COLO829 (cell line): ENCODE measurements around the gene CREG1.

Experiments used
- DNase-seq: peaks from one replicate; pipeline ENCODE4 v3.0.0; 2012; ENCODE audit warnings: low spot score

Gene CREG1

GRCh38 chr1:167532375-167532774 lies 21.2 kb downstream of the CREG1 start:
- no peak for DNase-seq

GRCh38 chr1:167529829-167530474 lies 23.6 kb downstream of the CREG1 start:
- DNase-seq: no peak

GRCh38 chr1:167528057-167528728 lies 25.4 kb downstream of the CREG1 start:
- DNase-seq: no peak

GRCh38 chr1:167526667-167527383 lies 26.7 kb downstream of the CREG1 start:
- no peak for DNase-seq

- DNase-seq: no peak
Observed at GRCh38 chr1:167524651-167525050, 28.9 kb downstream of the CREG1 start.

GRCh38 chr1:167522246-167522645 lies 31.3 kb downstream of the CREG1 start:
- no peak for DNase-seq

GRCh38 chr1:167520711-167521206 lies 32.8 kb downstream of the CREG1 start:
- DNase-seq: no peak

GRCh38 chr1:167518331-167518700 lies 35.2 kb downstream of the CREG1 start, which contains the start of gene CD247:
TSS of gene CD247 (minus strand) at chr1:167518529. CDS start at chr1:167518465, 64 bp downstream.
- no peak for DNase-seq

GRCh38 chr1:167517535-167518330 lies 35.8 kb downstream of the CREG1 start:
- DNase-seq: no peak

- DNase-seq: no peak
Observed at GRCh38 chr1:167516404-167517388, 36.9 kb downstream of the CREG1 start.

GRCh38 chr1:167515893-167516321 lies 37.7 kb downstream of the CREG1 start:
- no peak for DNase-seq

- DNase-seq: no peak
Observed at GRCh38 chr1:167515461-167515860, 38.1 kb downstream of the CREG1 start.

GRCh38 chr1:167514288-167514687 lies 39.3 kb downstream of the CREG1 start:
- no peak for DNase-seq

GRCh38 chr1:167512046-167512654 lies 41.4 kb downstream of the CREG1 start:
- DNase-seq: no peak

GRCh38 chr1:167511374-167511986 lies 42.1 kb downstream of the CREG1 start:
- no peak for DNase-seq

- DNase-seq: no peak
Observed at GRCh38 chr1:167510881-167511280, 42.7 kb downstream of the CREG1 start.

- DNase-seq: no peak
Observed at GRCh38 chr1:167510244-167510643, 43.3 kb downstream of the CREG1 start.

GRCh38 chr1:167509587-167509986 lies 44.0 kb downstream of the CREG1 start:
- DNase-seq: no peak

- no peak for DNase-seq
Observed at GRCh38 chr1:167507719-167508118, 45.8 kb downstream of the CREG1 start.

GRCh38 chr1:167504467-167504827 lies 49.1 kb downstream of the CREG1 start:
- DNase-seq: no peak
